ENCODE data around the gene SMTN.
"Not testable (repeated sequence)": the region's sequence is repeated elsewhere in the genome, so short reads cannot be mapped to it uniquely, and the experiment has no call there.

The SMTN gene

DNA sequence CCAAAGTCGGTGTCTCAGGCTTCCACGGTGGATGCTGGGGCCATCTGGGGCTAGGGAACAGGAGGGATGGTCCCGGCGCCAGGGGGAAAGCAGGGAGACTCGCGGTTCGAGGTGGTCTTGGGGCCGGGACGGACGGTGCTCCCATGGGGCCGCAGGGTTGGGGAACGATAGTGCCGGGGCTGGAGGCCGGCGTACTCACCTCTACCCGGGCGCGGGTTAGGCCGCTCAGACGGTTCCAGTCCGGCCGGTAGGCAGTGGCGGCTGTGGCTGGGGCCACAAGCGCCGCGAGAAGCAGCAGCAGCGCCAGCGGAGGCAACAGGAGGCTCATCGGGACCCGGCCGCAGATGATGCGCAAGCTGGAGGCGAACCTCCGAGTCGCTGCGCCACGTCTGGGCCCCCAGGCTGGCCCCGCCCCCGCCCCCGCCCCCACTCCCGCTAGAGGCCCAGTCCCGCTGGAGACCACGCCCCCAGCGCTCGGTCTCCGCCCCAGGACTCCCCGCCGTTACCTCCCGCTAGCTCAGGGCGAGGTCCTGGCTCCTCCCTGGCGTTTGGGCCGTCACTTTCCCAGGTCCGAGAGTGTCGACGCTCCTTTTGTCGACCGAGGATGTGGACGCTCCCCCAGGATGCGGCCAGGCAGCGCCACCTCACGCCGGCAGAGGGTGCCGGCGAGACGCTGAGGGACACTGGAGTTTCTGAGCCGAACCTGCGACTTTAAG, 26.2 kb downstream of the SMTN start, which contains the start of gene SELENOM:
SELENOM (minus strand) TSS at position 391 of the 716 bp plus-strand sequence; CDS start at position 328, 63 bp downstream.
- H3K4me3 ChIP-seq (ENCODE audit: low read depth, low read length), result peak within 1 kb of the TSS; percentile 89

GRCh38 chr22:31107894-31108218, 26.7 kb downstream of the SMTN start:
- no peaks in the 10 kb centered on the region for H3K36me3 ChIP-seq (ENCODE audit: control insufficient read depth, insufficient read depth, low read length)
- peaks cover 4% of the 10 kb centered on the region; the same call in 1 of the 2 replicates for H3K9me3 ChIP-seq (ENCODE audit: control insufficient read depth, insufficient read depth, low read depth, low read length)
- peak overlapping the region; percentile 53 for H3K4me3 ChIP-seq (ENCODE audit: low read depth, low read length)
- peak overlapping the region; percentile 21 for H3K9ac ChIP-seq (ENCODE audit: low read length)
- no peak overlapping the region for H3K27ac ChIP-seq (ENCODE audit: low read depth, low read length)
- peaks cover 23% of the 10 kb centered on the region for H3K27me3 ChIP-seq (ENCODE audit: control insufficient read depth, insufficient read depth, low read length)
- H3K4me1 ChIP-seq (ENCODE audit: control insufficient read depth, insufficient read depth, low read length), result peaks cover 12% of the 10 kb centered on the region; the same call in 1 of the 2 replicates

More for the DNA sequence above, 26.2 kb downstream of the SMTN start, which contains the start of gene SELENOM:
- Histone ChIP-seq H3K27ac (ENCODE audit: low read depth, low read length) (no peak within 1 kb of the TSS), H3K27me3 (ENCODE audit: control insufficient read depth, insufficient read depth, low read length) (peaks cover 23% of the 10 kb centered on the region), H3K9me3 (ENCODE audit: control insufficient read depth, insufficient read depth, low read depth, low read length) (no peaks in the 10 kb centered on the region), H3K9ac (ENCODE audit: low read length) (peak within 1 kb of the TSS; percentile 50), H3K36me3 (ENCODE audit: control insufficient read depth, insufficient read depth, low read length) (no peaks in the 10 kb centered on the region), H3K4me1 (ENCODE audit: control insufficient read depth, insufficient read depth, low read length) (peaks cover 12% of the 10 kb centered on the region; the same call in 1 of the 2 replicates)

- H3K9ac ChIP-seq (ENCODE audit: low read length); H3K27me3 ChIP-seq (ENCODE audit: control insufficient read depth, insufficient read depth, low read length); H3K4me3 ChIP-seq (ENCODE audit: low read depth, low read length); H3K36me3 ChIP-seq (ENCODE audit: control insufficient read depth, insufficient read depth, low read length); H3K27ac ChIP-seq (ENCODE audit: low read depth, low read length); H3K9me3 ChIP-seq (ENCODE audit: control insufficient read depth, insufficient read depth, low read depth, low read length); H3K4me1 ChIP-seq (ENCODE audit: control insufficient read depth, insufficient read depth, low read length): not testable (repeated sequence)
These were observed 31.5 kb downstream of the SMTN start for GRCh38 chr22:31112547-31113091.

GRCh38 chr22:31118046-31118820, 37.1 kb downstream of the SMTN start:
- Histone ChIP-seq H3K27ac (ENCODE audit: low read depth, low read length) (no peak overlapping the region), H3K4me1 (ENCODE audit: control insufficient read depth, insufficient read depth, low read length) (peaks cover 10% of the 10 kb centered on the region), H3K36me3 (ENCODE audit: control insufficient read depth, insufficient read depth, low read length) (no peaks in the 10 kb centered on the region), H3K4me3 (ENCODE audit: low read depth, low read length) (no peak overlapping the region), H3K9me3 (ENCODE audit: control insufficient read depth, insufficient read depth, low read depth, low read length) (no peaks in the 10 kb centered on the region), H3K27me3 (ENCODE audit: control insufficient read depth, insufficient read depth, low read length) (no peaks in the 10 kb centered on the region), H3K9ac (ENCODE audit: low read length) (no peak overlapping the region)

DNA sequence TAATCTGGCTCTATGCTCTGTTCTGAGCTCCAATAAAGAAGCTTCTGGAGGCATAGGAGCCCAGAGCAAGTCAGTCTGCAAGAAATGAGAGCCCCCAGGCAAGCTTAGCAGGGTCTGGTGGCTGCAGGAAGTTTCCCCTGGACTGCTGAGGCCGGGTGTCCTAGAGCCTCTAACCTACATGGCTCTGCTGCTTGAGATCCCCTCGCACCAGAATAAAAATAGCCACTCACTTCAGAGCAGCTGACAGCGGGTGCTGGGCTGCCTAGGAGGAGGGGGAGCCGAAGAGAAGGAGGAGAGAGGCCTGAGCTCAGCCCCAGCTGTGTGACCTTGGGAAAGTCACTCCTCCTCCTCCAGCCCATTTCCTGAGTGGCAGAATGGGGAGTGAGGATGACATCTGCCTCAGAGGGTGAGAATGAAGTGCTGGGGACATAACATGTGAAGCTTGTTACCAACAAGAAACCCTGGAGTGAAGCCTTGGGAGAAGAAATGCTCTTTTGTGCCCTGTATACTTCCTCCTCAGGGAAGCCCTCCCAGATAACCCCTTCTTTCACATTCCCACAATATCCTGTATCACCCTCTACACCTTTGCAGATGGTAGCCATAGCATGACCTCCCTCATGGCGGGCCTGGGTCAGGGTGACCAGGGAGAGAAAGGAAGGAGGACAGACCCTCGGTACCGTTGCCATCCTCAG, 38.1 kb downstream of the SMTN start:
- Histone ChIP-seq H3K9ac (ENCODE audit: low read length) (no peak overlapping the region), H3K9me3 (ENCODE audit: control insufficient read depth, insufficient read depth, low read depth, low read length) (no peaks in the 10 kb centered on the region), H3K27ac (ENCODE audit: low read depth, low read length) (no peak overlapping the region), H3K27me3 (ENCODE audit: control insufficient read depth, insufficient read depth, low read length) (no peaks in the 10 kb centered on the region), H3K36me3 (ENCODE audit: control insufficient read depth, insufficient read depth, low read length) (no peaks in the 10 kb centered on the region), H3K4me3 (ENCODE audit: low read depth, low read length) (no peak overlapping the region), H3K4me1 (ENCODE audit: control insufficient read depth, insufficient read depth, low read length) (peaks cover 13% of the 10 kb centered on the region)

DNA sequence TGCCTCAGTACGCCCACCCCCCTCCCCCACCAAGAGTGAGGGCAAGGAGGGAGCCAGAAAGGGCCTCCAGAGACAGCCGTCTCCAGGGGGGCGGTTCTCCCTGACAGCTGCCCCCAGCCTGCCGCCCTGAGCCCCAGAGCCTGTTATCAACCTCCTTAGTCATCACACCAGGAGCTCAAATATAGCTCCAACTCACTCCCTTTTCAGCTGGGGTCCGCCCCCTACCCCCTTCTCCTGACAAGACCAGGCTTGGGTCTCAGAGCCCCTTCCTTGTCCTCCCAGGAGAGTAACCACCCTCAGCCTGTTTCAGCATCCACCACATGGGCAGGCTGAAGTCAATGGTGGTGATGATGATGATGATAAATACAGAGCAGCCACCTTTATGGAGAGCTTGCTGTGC, 39.1 kb downstream of the SMTN start:
- peaks cover 13% of the 10 kb centered on the region for H3K4me1 ChIP-seq (ENCODE audit: control insufficient read depth, insufficient read depth, low read length)
- H3K9ac ChIP-seq (ENCODE audit: low read length), result no peak overlapping the region
- H3K27ac ChIP-seq (ENCODE audit: low read depth, low read length), result no peak overlapping the region
- no peaks in the 10 kb centered on the region for H3K27me3 ChIP-seq (ENCODE audit: control insufficient read depth, insufficient read depth, low read length)
- H3K9me3 ChIP-seq (ENCODE audit: control insufficient read depth, insufficient read depth, low read depth, low read length), result no peaks in the 10 kb centered on the region
- H3K36me3 ChIP-seq (ENCODE audit: control insufficient read depth, insufficient read depth, low read length), result no peaks in the 10 kb centered on the region
- no peak overlapping the region for H3K4me3 ChIP-seq (ENCODE audit: low read depth, low read length)

GRCh38 chr22:31120642-31121041, 39.5 kb downstream of the SMTN start:
- H3K36me3 ChIP-seq (ENCODE audit: control insufficient read depth, insufficient read depth, low read length), result no peaks in the 10 kb centered on the region
- H3K9ac ChIP-seq (ENCODE audit: low read length), result no peak overlapping the region

GRCh38 chr22:31121403-31121802, 40.3 kb downstream of the SMTN start:
- Histone ChIP-seq H3K4me3 (ENCODE audit: low read depth, low read length) (no peak overlapping the region), H3K27me3 (ENCODE audit: control insufficient read depth, insufficient read depth, low read length) (no peaks in the 10 kb centered on the region), H3K36me3 (ENCODE audit: control insufficient read depth, insufficient read depth, low read length) (no peaks in the 10 kb centered on the region), H3K9ac (ENCODE audit: low read length) (no peak overlapping the region), H3K4me1 (ENCODE audit: control insufficient read depth, insufficient read depth, low read length) (peaks cover 13% of the 10 kb centered on the region), H3K27ac (ENCODE audit: low read depth, low read length) (no peak overlapping the region), H3K9me3 (ENCODE audit: control insufficient read depth, insufficient read depth, low read depth, low read length) (no peaks in the 10 kb centered on the region)

More at GRCh38 chr22:31120642-31121041, 39.5 kb downstream of the SMTN start:
- Histone ChIP-seq H3K4me1 (ENCODE audit: control insufficient read depth, insufficient read depth, low read length) (peaks cover 13% of the 10 kb centered on the region), H3K4me3 (ENCODE audit: low read depth, low read length) (no peak overlapping the region), H3K27me3 (ENCODE audit: control insufficient read depth, insufficient read depth, low read length) (no peaks in the 10 kb centered on the region), H3K27ac (ENCODE audit: low read depth, low read length) (no peak overlapping the region), H3K9me3 (ENCODE audit: control insufficient read depth, insufficient read depth, low read depth, low read length) (no peaks in the 10 kb centered on the region)

GRCh38 chr22:31122196-31122531, 41.0 kb downstream of the SMTN start:
- Histone ChIP-seq H3K4me1 (ENCODE audit: control insufficient read depth, insufficient read depth, low read length) (peaks cover 19% of the 10 kb centered on the region), H3K9me3 (ENCODE audit: control insufficient read depth, insufficient read depth, low read depth, low read length) (no peaks in the 10 kb centered on the region), H3K9ac (ENCODE audit: low read length) (no peak overlapping the region), H3K4me3 (ENCODE audit: low read depth, low read length) (no peak overlapping the region), H3K36me3 (ENCODE audit: control insufficient read depth, insufficient read depth, low read length) (no peaks in the 10 kb centered on the region), H3K27ac (ENCODE audit: low read depth, low read length) (no peak overlapping the region), H3K27me3 (ENCODE audit: control insufficient read depth, insufficient read depth, low read length) (no peaks in the 10 kb centered on the region)

GRCh38 chr22:31122532-31123291, 41.6 kb downstream of the SMTN start, which contains the start of gene INPP5J:
Gene INPP5J, plus strand, starts transcription at chr22:31122966. Its CDS starts 49 bp downstream, at chr22:31123015.
- Histone ChIP-seq H3K27ac (ENCODE audit: low read depth, low read length) (no peak within 1 kb of the TSS), H3K9me3 (ENCODE audit: control insufficient read depth, insufficient read depth, low read depth, low read length) (no peaks in the 10 kb centered on the region)

More at GRCh38 chr22:31122532-31123291, 41.6 kb downstream of the SMTN start, which contains the start of gene INPP5J:
- H3K4me3 ChIP-seq (ENCODE audit: low read depth, low read length), result peak within 1 kb of the TSS; percentile 63
- peaks cover 21% of the 10 kb centered on the region for H3K4me1 ChIP-seq (ENCODE audit: control insufficient read depth, insufficient read depth, low read length)
- no peaks in the 10 kb centered on the region for H3K36me3 ChIP-seq (ENCODE audit: control insufficient read depth, insufficient read depth, low read length)
- H3K27me3 ChIP-seq (ENCODE audit: control insufficient read depth, insufficient read depth, low read length), result no peaks in the 10 kb centered on the region
- peak within 1 kb of the TSS; percentile 31 for H3K9ac ChIP-seq (ENCODE audit: low read length)
